BJ (cell line): ENCODE results near the gene FAM20A. TPM values are rescaled to one million over a fixed set of nuclear protein-coding genes. Genes with fewer than 3 reads are reported as not detected.

Experiments used
- CTCF ChIA-PET: fragments of 350-600 bp; formaldehyde crosslinking; extraction: SDS; loops from one replicate; lab custom pipeline; 2021; ENCODE audit warnings: antibody characterized with exemption, inconsistent platforms; lab: Yijun Ruan, JAX
- POLR2A ChIA-PET: fragments of 300-600 bp; sonication (Branson Sonifier 250); formaldehyde crosslinking; extraction: SDS; loops from one replicate; lab custom pipeline; 2021; ENCODE audit warnings: antibody characterized with exemption; lab: Charles Lee
- DNase-seq: peaks from one replicate; pipeline ENCODE4 v3.0.0-alpha.2; 2011; ENCODE audit warnings: low read depth
- H3K27me3 ChIP-seq: 2 replicates; pipeline ENCODE4 v1.6.0; 2011; ENCODE audit warnings: low read length; ENCODE audit not compliant: control insufficient read depth, insufficient read depth
- H3K36me3 ChIP-seq: 2 replicates; pipeline ENCODE4 v1.5.1; 2011; ENCODE audit warnings: low read length; ENCODE audit not compliant: control insufficient read depth, insufficient read depth
- H3K4me3 ChIP-seq: 2 replicates; pipeline ENCODE4 v1.5.1; 2011; ENCODE audit warnings: low read depth, mild to moderate bottlenecking, control low read depth, low read length
- CTCF ChIP-seq: IDR thresholded peaks from 2 replicates; pipeline ENCODE4 v1.5.1; 2011; ENCODE audit warnings: low read depth, mild to moderate bottlenecking, control low read depth, inconsistent platforms, low read length, moderate library complexity; ENCODE audit not compliant: insufficient read depth
- polyA plus RNA-seq: library from polyadenylated mRNA; depleted of rRNA; stranded (reverse); fragments of >200 nt; gene quantifications from 2 replicates; pipeline ENCODE4 v1.2.3, GENCODE V29; 2011

Gene FAM20A
- polyA plus RNA-seq, 1 experiment: 24.1 TPM

DNA sequence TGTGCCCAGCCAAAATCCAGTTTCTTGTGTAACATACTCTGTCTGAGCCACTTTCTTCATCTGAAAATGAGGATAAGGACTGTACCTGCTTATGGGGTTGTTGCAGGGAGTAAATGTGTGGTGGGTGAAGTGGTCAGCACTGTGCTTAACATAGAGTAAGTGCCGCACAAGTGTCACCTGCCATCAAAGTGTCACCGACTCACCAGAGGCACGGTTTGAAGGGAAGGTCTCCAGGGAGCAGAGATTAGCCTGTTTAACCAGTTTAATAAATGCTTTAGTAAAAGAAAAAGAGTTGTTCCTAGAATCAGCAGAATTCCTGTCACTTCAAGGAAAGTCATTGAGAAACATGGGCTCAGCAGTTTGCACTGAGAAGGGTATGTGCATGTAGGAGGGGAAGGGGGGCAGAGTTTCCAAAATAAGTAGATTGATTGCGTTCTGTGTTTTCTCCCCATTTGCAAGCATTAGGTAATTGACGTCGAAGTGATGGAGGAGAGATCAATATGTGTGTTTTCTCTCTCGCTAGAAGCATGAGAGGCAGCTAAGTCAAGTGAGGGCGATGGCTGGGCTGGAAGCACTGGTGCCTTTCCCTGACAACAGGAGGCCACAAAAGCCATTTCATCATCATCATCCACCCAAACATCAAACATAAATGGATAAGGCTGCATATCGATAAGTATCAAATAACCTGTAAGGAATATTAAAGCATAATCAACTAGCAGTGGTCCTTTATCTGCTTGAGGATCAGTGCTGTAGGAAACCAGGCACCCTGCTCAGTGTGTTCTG, 19.1 kb downstream of the FAM20A start:
- no peak overlapping the region for H3K4me3 ChIP-seq
- no peak for TF ChIP-seq CTCF
- CTCF ChIA-PET: interaction anchor here (0.7 kb wide), 1 partner anchor 32 kb away, joined by 3 read pairs; no protein-coding TSS in a partner anchor
- H3K27me3 ChIP-seq: no peaks in the 10 kb centered on the region; the same call in 1 of the 2 replicates
- H3K36me3 ChIP-seq: no peaks in the 10 kb centered on the region
- POLR2A ChIA-PET: no interaction called here
- DNase-seq: no peak

GRCh38 chr17:68580236-68580770, 20.9 kb downstream of the FAM20A start:
- Histone ChIP-seq H3K36me3 (no peaks in the 10 kb centered on the region), H3K27me3 (no peaks in the 10 kb centered on the region), H3K4me3 (no peak overlapping the region)
- peak; percentile 73 for DNase-seq
- no peak for TF ChIP-seq CTCF
- ChIA-PET POLR2A (no interaction called here), CTCF (interaction anchor here (0.5 to 1.6 kb wide), 5 partner anchors 13 to 47 kb away, joined by 3 to 9 read pairs (median 5); no protein-coding TSS in a partner anchor)

GRCh38 chr17:68579194-68579927, 21.8 kb downstream of the FAM20A start:
- DNase-seq: no peak
- no peak overlapping the region for H3K4me3 ChIP-seq
- POLR2A ChIA-PET: no interaction called here
- no peaks in the 10 kb centered on the region for H3K36me3 ChIP-seq
- no peaks in the 10 kb centered on the region for H3K27me3 ChIP-seq
- CTCF ChIA-PET: interaction anchor here (1.3 to 1.6 kb wide), 3 partner anchors 14 to 41 kb away, joined by 3 to 9 read pairs (median 5); no protein-coding TSS in a partner anchor
- TF ChIP-seq CTCF: no peak

GRCh38 chr17:68578236-68578635, 22.9 kb downstream of the FAM20A start:
- ChIA-PET CTCF (interaction anchor here (1.3 to 3.3 kb wide), 3 partner anchors 10 to 179 kb away, joined by 3 to 18 read pairs (median 6); no protein-coding TSS in a partner anchor), POLR2A (no interaction called here)

More at GRCh38 chr17:68578236-68578635, 22.9 kb downstream of the FAM20A start:
- H3K36me3 ChIP-seq: no peaks in the 10 kb centered on the region
- no peak for TF ChIP-seq CTCF
- H3K27me3 ChIP-seq: no peaks in the 10 kb centered on the region
- no peak overlapping the region for H3K4me3 ChIP-seq
- no peak for DNase-seq
